KG1 (cell line): Measurements from ENCODE around the gene KRT38.
"Not testable (repeated sequence)": the region's sequence is repeated elsewhere in the genome, so short reads cannot be mapped to it uniquely, and the experiment has no call there.

Source experiments
- DNase-seq: peaks from one replicate; lab custom pipeline; 2025; lab: John Stamatoyannopoulos, UW

The KRT38 gene

GRCh38 chr17:41395044-41395443 is 45.7 kb downstream of the KRT38 start:
- DNase-seq: not testable (repeated sequence)

GRCh38 chr17:41394254-41394996 is 46.4 kb downstream of the KRT38 start:
- DNase-seq: no peak

- DNase-seq: no peak
Measured at GRCh38 chr17:41393826-41394225, 47.0 kb downstream of the KRT38 start.

DNA sequence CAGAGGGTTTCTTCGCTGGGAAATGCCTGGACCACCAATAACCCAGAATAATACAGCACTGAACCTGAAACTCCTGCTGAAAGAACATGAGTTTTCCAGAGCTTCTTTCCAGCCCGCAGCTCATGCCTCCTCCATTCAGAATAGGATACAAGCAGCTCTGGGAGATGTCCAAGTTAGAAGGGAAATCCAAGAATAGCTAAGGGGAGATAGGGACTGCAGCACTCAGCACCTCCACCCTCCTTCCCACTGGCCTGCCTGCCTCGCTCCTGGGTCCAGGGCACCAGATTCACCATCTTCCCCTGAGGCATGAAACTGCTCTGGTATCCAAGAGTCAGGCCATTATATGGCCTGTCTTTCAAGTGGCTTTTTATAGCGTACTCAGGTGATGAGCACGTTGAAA is 47.5 kb downstream of the KRT38 start:
- no peak for DNase-seq

DNA sequence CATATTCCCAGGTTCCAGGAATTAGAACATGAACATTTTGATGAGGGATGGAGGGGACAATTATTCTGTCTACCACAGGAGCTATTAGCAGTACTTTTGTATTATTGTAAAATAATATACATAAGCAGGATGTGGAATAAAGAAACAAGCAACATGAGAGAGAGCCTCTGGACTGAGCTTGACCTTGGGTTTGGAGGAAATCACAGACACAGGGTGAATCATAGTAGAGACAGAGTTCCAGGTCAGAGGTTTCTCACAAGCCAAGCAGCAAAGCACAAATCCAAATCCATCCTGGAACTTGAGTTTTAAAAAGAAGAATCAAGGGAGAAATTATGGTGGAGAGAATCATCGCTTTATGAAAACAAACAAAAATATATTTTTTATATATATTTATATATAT is 48.5 kb downstream of the KRT38 start:
- no peak for DNase-seq

- DNase-seq: no peak
Measured at GRCh38 chr17:41391535-41391934, 49.2 kb downstream of the KRT38 start.

GRCh38 chr17:41390411-41390938 is 50.3 kb downstream of the KRT38 start:
- DNase-seq: no peak

- no peak for DNase-seq
Measured at GRCh38 chr17:41387670-41388069, 53.1 kb downstream of the KRT38 start.

DNA sequence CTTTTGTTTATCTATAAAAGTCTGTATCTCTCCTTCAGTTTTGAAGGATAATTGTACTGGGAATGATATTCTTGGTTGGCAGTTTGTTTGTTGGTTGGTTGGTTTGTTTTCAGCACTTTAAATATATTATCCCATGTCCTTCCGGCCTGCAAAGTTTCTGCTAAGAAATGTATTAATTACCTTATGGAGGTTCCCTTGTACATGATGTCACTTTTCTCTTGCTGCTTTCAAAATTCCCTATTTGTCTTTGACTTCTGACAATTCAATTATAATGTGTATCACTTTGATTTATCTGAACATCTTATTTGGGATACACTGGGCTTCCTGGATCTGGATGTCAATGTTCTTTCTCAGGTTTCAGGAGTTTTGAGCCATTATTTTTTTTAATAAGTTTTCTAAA is 54.6 kb downstream of the KRT38 start:
- DNase-seq: no peak
